DND-41 (cell line): Measurements from ENCODE around the gene DDX46.
A peak's percentile ranks its signal among the peaks of the same experiment; 100 is the strongest.

Source experiments
- ATAC-seq: fragments of 200-7000 bp; cut with Tn5 transposase; 3 replicates; pipeline ENCODE4 v1.9.1; 2021; ENCODE audit warnings: low read depth; ENCODE audit not compliant: insufficient read depth
- DNase-seq: peaks from one replicate; pipeline ENCODE4 v3.0.0-alpha.2; 2020
- H2AFZ ChIP-seq: 2 replicates; pipeline ENCODE4 v1.6.0; 2012; ENCODE audit warnings: low read depth, low read length
- H3K27ac ChIP-seq: 2 replicates; pipeline ENCODE4 v1.5.1; 2012; ENCODE audit warnings: low read length, inconsistent platforms
- H3K27me3 ChIP-seq: fragments of 200-600 bp; sonication (generic); 2 replicates; pipeline ENCODE4 v1.6.0; 2012; ENCODE audit warnings: low read length, mild to moderate bottlenecking, inconsistent platforms; ENCODE audit not compliant: insufficient read depth, poor library complexity
- H3K36me3 ChIP-seq: 2 replicates; pipeline ENCODE4 v1.5.1; 2012; ENCODE audit warnings: low read length, inconsistent platforms; ENCODE audit not compliant: insufficient read depth
- H3K4me1 ChIP-seq: 2 replicates; pipeline ENCODE4 v1.5.1; 2012; ENCODE audit warnings: mild to moderate bottlenecking, low read length; ENCODE audit not compliant: insufficient read depth
- H3K4me2 ChIP-seq: 2 replicates; pipeline ENCODE4 v1.6.0; 2012; ENCODE audit warnings: mild to moderate bottlenecking, moderate library complexity, low read length, inconsistent platforms; ENCODE audit not compliant: insufficient read depth
- H3K4me3 ChIP-seq, 2 experiments: fragments of 200-600 bp in 1 of 2; shearing (Covaris generic) in 1 of 2; 2 replicates each; pipeline ENCODE4 v1.5.1; 2012 to 2016; ENCODE audit warnings: inconsistent platforms in 2 of 2, low read length in 2 of 2, mild to moderate bottlenecking in 2 of 2, low read depth in 1 of 2, moderate library complexity in 1 of 2
- H3K79me2 ChIP-seq: 2 replicates; pipeline ENCODE4 v1.6.0; 2012; ENCODE audit warnings: low read length, inconsistent platforms; ENCODE audit not compliant: insufficient read depth
- H3K9ac ChIP-seq: 2 replicates; pipeline ENCODE4 v1.6.0; 2012; ENCODE audit warnings: low read depth, mild to moderate bottlenecking, inconsistent platforms, low read length, moderate library complexity
- H3K9me3 ChIP-seq: 2 replicates; pipeline ENCODE4 v1.5.1; 2012; ENCODE audit warnings: low read length, moderate library complexity, mild to moderate bottlenecking, inconsistent platforms; ENCODE audit not compliant: insufficient read depth, severe bottlenecking
- H4K20me1 ChIP-seq: 2 replicates; pipeline ENCODE4 v1.6.0; 2012; ENCODE audit warnings: low read length; ENCODE audit not compliant: insufficient read depth
- CTCF ChIP-seq: IDR thresholded peaks from 2 replicates; pipeline ENCODE4 v1.5.1; 2012; ENCODE audit warnings: borderline replicate concordance, low read length, moderate library complexity, mild to moderate bottlenecking; ENCODE audit not compliant: poor library complexity, severe bottlenecking; ENCODE audit errors: extremely low read depth
- EZH2 ChIP-seq: IDR thresholded peaks from 3 replicates; pipeline ENCODE4 v1.6.1; 2012; ENCODE audit warnings: borderline replicate concordance, low read depth, mild to moderate bottlenecking, moderate library complexity, low read length, inconsistent platforms; ENCODE audit not compliant: severe bottlenecking

DDX46 gene

GRCh38 chr5:134873987-134874830 lies 115.6 kb downstream of the DDX46 start, which contains the start of gene TXNDC15:
Gene TXNDC15, plus strand, starts transcription at chr5:134874371. Its CDS starts 57 bp downstream, at chr5:134874428.
- Histone ChIP-seq H2AFZ (peak within 1 kb of the TSS; percentile 100), H3K4me3 (peak within 1 kb of the TSS; percentile 63 to 77), H4K20me1 (no peaks in the 10 kb centered on the region), H3K27ac (peak within 1 kb of the TSS; percentile 99), H3K4me1 (peaks cover 41% of the 10 kb centered on the region), H3K4me2 (peak within 1 kb of the TSS; percentile 81), H3K36me3 (peaks cover 16% of the 10 kb centered on the region), H3K79me2 (peaks cover 50% of the 10 kb centered on the region), H3K9ac (peak within 1 kb of the TSS; percentile 97), H3K27me3 (no peaks in the 10 kb centered on the region), H3K9me3 (no peaks in the 10 kb centered on the region)
- DNase-seq (peak; percentile 84), ATAC-seq (peak; percentile 90)
- no peak for TF ChIP-seq CTCF
- TF ChIP-seq EZH2: no peak

- H3K4me3 ChIP-seq: peak overlapping the region; percentile 63 to 77
- no peaks in the 10 kb centered on the region for H3K27me3 ChIP-seq
- DNase-seq (peak; percentile 46), ATAC-seq (peak; percentile 45)
- H3K9me3 ChIP-seq: no peaks in the 10 kb centered on the region
- H4K20me1 ChIP-seq: no peaks in the 10 kb centered on the region
- H2AFZ ChIP-seq: peak overlapping the region; percentile 100
- H3K4me1 ChIP-seq: peaks cover 41% of the 10 kb centered on the region
- H3K36me3 ChIP-seq: peaks cover 18% of the 10 kb centered on the region
- peak overlapping the region; percentile 97 for H3K9ac ChIP-seq
- H3K27ac ChIP-seq: peak overlapping the region; percentile 99
- TF ChIP-seq CTCF: no peak
- TF ChIP-seq EZH2: no peak
- H3K4me2 ChIP-seq: peak overlapping the region; percentile 81
- H3K79me2 ChIP-seq: peaks cover 58% of the 10 kb centered on the region
Observed at GRCh38 chr5:134874831-134875655, 116.5 kb downstream of the DDX46 start.

- no peak overlapping the region; the same call in 1 of the 2 replicates for H3K9ac ChIP-seq
- H3K27me3 ChIP-seq: no peaks in the 10 kb centered on the region
- 0 out of 4 replicates have a peak overlapping the region, but pooled peaks of 1 of the 2 experiments have one; percentile 13 for H3K4me3 ChIP-seq
- no peak overlapping the region for H3K27ac ChIP-seq
- H3K79me2 ChIP-seq: peaks cover 66% of the 10 kb centered on the region
- H4K20me1 ChIP-seq: no peaks in the 10 kb centered on the region
- H3K9me3 ChIP-seq: no peaks in the 10 kb centered on the region
- H2AFZ ChIP-seq: no peak overlapping the region
- no peak for DNase-seq
- H3K4me1 ChIP-seq: peaks cover 43% of the 10 kb centered on the region
- peaks cover 19% of the 10 kb centered on the region for H3K36me3 ChIP-seq
- TF ChIP-seq EZH2: no peak
- TF ChIP-seq CTCF: no peak
- no peak for ATAC-seq
- H3K4me2 ChIP-seq: peak overlapping the region; percentile 81; the same call in 1 of the 2 replicates
Observed at GRCh38 chr5:134877159-134877558, 118.6 kb downstream of the DDX46 start.
